NCI-H1105 treated with DMSO at 0.1 percent for 48 hours (cell line): ENCODE results near the gene GPR142.
"Not testable (repeated sequence)": the region's sequence is repeated elsewhere in the genome, so short reads cannot be mapped to it uniquely, and the experiment has no call there.

ENCODE experiments used
- DNase-seq: peaks from one replicate; lab custom pipeline; 2025; lab: John Stamatoyannopoulos, UW

The GPR142 gene

DNA sequence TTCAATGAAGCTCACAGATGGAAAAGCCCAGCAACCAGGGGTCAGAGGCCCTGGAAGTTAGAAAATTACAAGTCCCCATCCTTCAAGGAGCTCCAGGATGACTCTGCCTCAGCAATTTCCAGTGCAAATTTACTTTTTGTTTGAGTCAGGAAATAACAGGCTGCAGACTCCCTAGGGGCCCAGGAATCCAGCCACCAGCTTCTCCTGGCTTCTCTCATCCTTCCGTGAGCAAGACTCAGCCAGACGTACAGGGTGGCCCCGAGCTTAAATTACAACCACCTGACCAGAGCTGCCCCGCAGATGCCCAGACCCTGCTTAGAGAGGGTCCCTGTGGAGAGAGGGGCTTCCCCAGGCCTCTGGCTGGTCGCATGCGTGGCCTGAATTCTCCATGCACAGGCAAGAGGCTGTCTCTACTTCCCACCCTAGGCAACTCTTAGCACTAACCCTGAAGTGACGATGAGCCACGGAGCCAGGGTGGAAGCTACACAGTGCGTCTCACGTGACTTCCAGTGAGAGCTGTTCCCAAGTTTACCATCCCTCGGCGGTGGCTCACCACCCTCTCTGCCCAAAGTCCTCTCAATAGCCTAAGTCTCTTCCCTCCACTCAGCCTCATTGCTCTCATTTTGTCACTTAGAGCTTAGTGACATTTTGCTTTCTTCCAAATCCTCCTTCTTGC, 27.1 kb downstream of the GPR142 start:
- DNase-seq, result no peak

DNA sequence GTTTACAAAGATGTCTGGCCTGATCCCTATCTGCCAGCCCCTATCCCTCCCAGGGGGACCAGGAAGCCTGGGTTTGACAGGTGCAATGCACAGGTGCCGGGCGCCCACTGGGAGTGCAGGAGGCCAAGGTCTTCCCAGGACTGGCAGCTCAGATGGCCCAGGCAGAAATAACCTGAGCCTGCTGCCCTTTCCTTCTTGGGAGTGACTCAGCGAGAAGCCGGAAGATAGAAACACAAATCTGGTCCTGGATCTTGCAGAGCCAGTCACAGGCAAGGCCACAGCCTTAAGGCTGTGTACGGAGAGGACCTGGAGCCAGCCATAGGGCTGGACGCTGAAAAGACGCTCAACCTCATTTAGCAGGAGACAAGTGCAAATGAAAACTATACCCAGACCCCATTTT, 27.7 kb downstream of the GPR142 start:
- DNase-seq, result no peak

DNA sequence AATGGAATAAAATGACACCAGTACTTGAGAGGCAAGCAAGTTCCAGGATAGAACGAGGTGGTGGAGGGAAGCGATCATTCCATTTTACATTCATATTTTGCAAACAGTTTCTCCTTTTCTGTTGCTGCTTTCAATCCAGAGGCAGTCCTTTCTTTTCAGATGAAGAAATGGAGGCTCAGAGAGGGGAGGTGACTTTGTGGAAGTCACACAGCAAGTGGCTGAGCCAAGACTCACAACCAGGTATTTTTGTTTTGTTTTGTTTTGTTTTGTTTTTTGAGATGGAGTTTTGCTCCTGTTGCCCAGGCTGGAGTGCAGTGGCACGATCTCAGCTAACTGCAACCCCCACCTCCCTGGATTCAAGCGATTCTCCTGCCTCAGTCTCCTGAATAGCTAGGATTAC, 29.3 kb downstream of the GPR142 start:
- DNase-seq, result no peak

DNA sequence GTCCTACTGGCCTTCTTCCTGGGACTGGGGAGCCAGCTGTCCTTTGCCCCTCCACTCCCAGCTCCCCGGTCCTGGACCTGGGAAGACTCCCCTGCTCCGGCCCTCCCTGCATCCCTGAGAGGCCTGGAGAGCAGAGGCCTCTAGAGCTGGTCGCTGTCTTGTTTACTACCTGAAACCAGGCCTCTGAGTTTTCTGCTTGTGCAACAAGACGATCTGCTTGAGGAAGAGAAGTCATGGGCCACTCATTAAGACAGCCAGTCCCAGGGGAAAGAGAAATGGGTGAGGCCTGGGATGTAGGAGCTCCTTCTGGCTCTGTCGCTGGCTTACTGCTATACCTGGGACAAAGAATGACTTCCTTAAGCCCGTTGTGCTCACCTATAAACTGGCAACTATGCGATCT, 34.7 kb downstream of the GPR142 start:
- DNase-seq, result no peak

- no peak for DNase-seq
Observed at GRCh38 chr17:74403512-74404137, 36.3 kb downstream of the GPR142 start.

DNA sequence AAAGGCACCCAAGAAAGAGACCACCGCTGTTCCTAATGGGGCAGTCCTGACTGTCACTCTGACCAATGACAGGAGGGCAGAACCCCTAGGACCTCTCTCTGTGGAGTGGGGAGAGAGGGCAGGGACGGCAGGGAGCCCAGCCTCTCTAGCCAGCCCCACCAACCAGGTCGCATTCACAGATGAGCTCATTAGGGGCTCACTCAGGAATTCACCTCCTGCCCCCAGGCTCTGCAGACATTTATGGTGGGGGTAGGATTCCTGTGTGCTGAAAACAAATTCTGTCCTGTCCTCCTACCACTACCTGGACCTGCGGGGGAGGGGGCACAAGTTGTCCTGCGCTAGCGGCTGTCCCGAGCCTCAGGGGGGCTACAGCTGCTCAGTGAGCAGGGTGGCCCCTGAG, 36.9 kb downstream of the GPR142 start:
- no peak for DNase-seq

DNA sequence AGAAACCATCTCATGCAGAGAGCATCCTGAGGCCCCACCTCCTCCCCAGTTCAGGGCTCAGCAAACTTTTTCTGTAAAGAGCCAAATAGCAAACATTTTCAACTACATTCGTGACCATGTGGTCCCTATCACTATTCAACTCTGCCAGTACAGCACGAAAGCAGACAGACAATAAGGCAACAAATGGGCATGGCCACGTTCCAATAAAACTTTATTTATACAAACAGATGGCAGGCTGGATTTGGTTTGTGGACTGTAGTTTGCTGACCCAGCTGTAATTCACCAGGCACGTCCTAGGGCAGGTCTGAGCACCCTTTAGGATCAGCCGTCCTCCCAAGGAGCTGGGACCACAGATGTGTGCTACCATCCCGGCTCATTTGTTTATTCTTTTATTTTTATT, 37.5 kb downstream of the GPR142 start:
- DNase-seq, result no peak

DNA sequence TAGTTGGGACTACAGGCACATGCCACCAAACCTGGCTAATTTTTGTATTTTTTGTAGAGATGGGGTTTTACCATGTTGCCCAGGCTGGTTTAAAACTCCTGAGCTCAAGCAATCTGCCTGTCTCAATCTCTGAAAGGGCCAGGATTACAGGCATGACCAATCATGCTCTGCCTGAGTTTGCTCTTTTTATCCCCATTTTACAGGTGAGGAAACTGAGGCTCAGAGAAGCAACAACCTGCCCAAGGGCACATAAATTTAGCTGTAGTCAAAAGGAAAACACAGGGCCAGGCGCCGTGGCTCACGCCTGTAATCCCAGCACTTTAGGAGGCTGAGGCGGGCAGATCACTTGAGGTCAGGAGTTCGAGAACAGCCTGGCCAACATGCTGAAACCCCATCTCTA, 38.0 kb downstream of the GPR142 start:
- DNase-seq, result not testable (repeated sequence)

DNA sequence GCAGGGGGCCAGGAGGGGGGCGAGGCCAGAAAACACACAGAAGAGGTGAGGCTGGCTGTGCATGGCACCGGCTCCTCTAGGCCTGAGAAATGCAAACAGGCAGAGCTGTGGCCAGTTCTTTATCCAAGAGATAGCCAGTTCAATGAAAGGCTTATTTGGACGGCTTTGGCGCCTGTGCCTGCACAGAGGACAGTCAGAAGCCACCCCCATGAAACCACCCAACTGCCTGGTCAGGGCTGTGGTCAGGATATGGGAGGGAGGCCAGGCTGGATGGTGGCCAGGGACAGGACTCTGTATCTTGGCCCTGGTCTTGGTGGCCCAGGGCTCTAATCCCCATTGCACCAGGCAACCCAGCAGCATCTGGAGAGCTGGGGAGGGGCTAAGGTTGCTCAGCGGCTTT, 40.1 kb downstream of the GPR142 start:
- no peak for DNase-seq

- no peak for DNase-seq
Observed at GRCh38 chr17:74408262-74408661, 41.0 kb downstream of the GPR142 start.

DNA sequence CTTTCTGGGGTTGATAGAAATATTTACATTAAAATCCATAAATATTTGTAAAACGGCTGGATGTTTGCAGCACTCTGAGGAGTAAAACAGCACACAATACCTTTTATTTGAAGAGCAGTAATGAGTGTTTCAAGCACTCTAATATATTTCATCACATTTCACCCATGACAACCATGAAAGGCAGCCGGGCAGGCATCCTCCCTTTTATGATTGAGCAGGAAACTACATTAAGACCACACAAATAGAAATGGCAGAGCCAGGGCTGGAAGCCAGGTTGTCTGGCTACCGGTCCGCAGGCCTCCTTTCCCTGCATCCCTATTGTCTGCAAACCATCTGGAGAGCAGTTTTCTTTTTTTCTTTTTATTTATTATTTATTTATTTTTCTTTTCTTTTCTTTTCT, 41.5 kb downstream of the GPR142 start:
- DNase-seq, result peak; percentile 2

DNA sequence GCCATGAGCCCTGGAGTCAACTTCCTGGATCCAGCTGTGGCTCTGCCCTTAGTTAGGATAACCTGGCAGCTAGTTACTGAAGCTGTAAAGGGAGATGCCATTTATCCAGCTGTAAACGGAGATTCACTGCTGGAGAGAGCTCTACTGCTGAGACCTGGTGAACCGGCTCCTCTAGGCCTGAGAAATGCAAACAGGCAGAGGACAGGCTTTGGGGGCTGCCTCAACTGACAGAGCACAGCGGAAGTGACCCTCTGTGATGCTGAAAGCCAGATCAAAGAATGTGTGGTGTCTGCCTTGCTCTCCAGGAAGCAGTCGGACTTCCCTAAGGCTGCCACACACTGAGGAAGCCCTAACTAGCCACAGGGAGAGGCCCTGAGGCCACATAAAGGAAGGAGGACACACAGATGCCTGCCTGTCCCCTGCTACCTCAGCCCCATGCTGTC, 42.7 kb downstream of the GPR142 start:
- DNase-seq, result no peak

DNA sequence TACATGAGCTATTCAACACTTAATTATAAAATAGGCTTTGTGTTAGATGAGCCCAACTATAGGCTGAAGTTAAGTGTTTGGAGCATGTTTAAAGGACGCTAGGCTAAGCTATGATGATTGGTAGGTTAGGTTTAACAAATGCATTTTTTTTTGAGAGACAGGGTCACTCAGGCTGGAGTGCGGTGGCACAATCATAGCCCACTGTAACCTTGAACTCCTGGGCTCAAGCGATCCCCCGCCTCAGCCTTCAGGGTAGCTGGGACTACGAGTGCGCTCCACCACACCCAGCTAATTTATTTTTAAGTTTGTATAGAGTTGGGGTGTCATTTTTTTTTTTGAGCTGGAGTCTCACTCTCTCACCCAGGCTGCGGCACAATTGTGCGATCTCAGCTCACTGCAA, 45.3 kb downstream of the GPR142 start:
- no peak for DNase-seq

DNA sequence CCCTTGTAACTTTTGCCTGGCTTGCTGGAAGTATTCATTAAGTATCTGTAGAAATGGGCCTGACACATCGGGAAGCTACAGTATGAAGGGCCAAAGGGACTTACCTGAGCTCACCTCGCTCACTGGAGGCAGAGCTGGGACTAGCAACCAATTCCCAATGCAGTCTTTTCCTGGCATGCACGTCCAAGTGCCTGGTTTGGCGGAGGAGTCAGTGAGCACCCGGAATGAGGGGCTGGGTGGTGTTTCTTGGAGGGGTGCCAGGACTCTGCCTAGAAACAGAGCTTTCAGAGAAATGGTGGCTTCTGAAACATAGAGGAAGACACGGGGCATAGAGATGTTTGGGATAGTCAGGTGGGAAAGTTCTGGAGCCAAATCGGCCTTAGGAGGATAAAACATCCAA, 46.2 kb downstream of the GPR142 start:
- no peak for DNase-seq

- no peak for DNase-seq
Observed at GRCh38 chr17:74414510-74414909, 47.2 kb downstream of the GPR142 start.

DNA sequence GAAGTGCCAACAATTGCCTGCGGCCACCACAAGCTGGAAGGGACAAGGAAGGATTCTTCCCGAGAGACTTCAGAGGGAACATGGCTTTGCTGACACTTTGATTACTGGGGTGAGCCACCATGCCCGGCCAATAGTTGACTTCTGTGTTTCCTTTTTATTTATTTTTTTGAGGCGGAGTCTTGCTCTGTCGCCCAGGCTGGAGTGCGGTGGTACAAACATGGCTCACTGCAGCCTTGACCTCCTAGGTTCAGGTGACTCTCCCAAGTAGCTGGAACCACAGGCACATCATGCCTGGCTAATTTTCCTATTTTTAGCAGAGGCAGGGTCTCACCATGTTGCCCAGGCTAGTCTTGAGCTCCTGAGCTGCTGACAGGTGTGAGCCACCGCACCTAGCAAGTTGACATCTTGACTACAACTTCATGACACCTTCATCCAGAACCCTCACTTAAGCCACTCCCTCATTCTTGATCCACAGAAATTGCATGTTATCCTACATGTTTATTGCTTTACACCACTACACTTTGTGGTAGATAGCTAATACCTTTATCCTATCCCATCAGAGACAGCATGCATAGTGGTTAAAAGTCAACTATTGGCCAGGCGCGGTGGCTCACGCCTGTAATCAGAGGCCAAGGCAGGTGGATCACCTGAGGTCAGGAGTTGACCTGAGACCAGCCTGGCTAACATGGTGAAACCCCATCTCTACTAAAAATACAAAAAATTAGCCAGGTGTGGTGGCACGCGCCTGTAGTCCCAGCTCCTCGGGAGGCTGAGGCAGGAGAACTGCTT, 48.5 kb downstream of the GPR142 start:
- no peak for DNase-seq

- no peak for DNase-seq
Observed at GRCh38 chr17:74417178-74418045, 50.1 kb downstream of the GPR142 start.

GRCh38 chr17:74419928-74420411, 52.7 kb downstream of the GPR142 start:
- no peak for DNase-seq
